ENCODE results near the gene ZC3H4. TPM values are rescaled to one million over a fixed set of nuclear protein-coding genes. Genes with fewer than 3 reads are reported as not detected.

ZC3H4 gene
- total and polyA plus RNA-seq, 10 of the 15 experiments (the other 5 are each of a cell fraction or from before 2014, with no cell fraction given): 5.1 to 86.3 (median 15.5) TPM

DNA sequence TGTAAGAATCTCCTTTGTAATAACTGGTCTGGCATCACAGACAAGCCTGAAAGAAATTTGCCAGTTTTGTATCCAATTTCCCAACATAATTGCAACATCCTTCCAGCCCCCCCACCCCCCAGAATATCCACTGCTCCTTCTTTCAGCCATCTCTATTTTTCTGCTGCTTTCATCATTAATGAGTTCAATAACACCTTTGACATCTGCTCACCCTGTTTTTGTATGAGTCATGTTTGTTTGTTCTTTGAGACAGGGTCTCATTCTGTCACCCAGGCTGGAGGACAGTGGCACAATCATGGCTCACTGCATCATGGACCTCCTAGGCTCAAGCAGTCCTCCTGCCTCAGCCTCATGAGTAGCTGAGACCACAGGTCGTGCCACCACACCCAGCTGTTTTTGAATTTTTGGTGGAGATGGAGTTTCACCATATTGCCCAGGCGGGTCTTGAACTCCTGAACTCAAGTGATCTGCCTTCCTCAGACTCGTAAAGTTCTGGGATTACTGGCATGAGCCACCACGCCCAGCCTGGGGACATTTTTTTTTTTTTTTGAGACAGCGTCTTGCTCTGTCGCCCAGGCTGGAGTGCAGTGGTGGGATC is 7.0 kb upstream of the ZC3H4 start:
- BruUV-seq (replicated peaks): no TSS peak
- ChIA-PET CTCF (interaction anchor here (0.6 to 1.8 kb wide), 6 partner anchors 8 to 84 kb away, joined by 3 to 8 read pairs (median 3); no protein-coding TSS in a partner anchor), RAD21 (ENCODE audit: unreplicated experiment) (no interaction called here), POLR2A (interaction anchor here (0.7 kb wide), 1 partner anchor 13 kb away, joined by 3 read pairs; no protein-coding TSS in a partner anchor), SMC1A (ENCODE audit: uncharacterized antibody, unreplicated experiment) (interaction anchor here (0.8 to 5.4 kb wide), 3 partner anchors 11 to 40 kb away, joined by 4 to 28 read pairs (median 6); no protein-coding TSS in a partner anchor)
- Histone ChIP-seq H3K36me3 (ENCODE audit: control insufficient read depth in 2 of 2, insufficient read depth in 2 of 2, low read length in 1 of 2) (no peaks in the 10 kb centered on the region), H3K4me3 (no peak overlapping the region), H2AFZ (ENCODE audit: control insufficient read depth, low read depth, low read length) (no peak overlapping the region), H4K20me1 (ENCODE audit: control insufficient read depth, insufficient read depth) (no peaks in the 10 kb centered on the region), H3K4me1 (ENCODE audit: control insufficient read depth, insufficient read depth, low read length) (no peaks in the 10 kb centered on the region), H3K9me3 (replicated peaks; ENCODE audit: control insufficient read depth, insufficient read depth, low read length) (no peaks in the 10 kb centered on the region), H3K79me2 (ENCODE audit: control insufficient read depth, insufficient read depth, low read length) (no peaks in the 10 kb centered on the region), H3K27ac (ENCODE audit: control insufficient read depth, insufficient read depth) (no peak overlapping the region), H3K4me2 (ENCODE audit: control insufficient read depth, insufficient read depth) (no peak overlapping the region), H3K9ac (ENCODE audit: control insufficient read depth, insufficient read depth, low read length) (no peak overlapping the region), H3K27me3 (replicated peaks in 1 of 2; ENCODE audit: control insufficient read depth in 2 of 2, insufficient read depth in 2 of 2, low read length in 1 of 2) (no peaks in the 10 kb centered on the region)
- intact Hi-C loops (cut with micrococcal nuclease; ENCODE audit: unreplicated experiment): no loop called here
- ATAC-seq (no peak), DNase-seq (ENCODE audit: low read depth, low spot score) (no peak), FAIRE-seq (no peak)
- in situ Hi-C loops (cut with MboI): no loop called here
- no peak for TF ChIP-seq MEF2A (IDR thresholded peaks at IDR 0.05; ENCODE audit: insufficient read depth, low read depth, low read length)
- TF ChIP-seq, protein P1, sequence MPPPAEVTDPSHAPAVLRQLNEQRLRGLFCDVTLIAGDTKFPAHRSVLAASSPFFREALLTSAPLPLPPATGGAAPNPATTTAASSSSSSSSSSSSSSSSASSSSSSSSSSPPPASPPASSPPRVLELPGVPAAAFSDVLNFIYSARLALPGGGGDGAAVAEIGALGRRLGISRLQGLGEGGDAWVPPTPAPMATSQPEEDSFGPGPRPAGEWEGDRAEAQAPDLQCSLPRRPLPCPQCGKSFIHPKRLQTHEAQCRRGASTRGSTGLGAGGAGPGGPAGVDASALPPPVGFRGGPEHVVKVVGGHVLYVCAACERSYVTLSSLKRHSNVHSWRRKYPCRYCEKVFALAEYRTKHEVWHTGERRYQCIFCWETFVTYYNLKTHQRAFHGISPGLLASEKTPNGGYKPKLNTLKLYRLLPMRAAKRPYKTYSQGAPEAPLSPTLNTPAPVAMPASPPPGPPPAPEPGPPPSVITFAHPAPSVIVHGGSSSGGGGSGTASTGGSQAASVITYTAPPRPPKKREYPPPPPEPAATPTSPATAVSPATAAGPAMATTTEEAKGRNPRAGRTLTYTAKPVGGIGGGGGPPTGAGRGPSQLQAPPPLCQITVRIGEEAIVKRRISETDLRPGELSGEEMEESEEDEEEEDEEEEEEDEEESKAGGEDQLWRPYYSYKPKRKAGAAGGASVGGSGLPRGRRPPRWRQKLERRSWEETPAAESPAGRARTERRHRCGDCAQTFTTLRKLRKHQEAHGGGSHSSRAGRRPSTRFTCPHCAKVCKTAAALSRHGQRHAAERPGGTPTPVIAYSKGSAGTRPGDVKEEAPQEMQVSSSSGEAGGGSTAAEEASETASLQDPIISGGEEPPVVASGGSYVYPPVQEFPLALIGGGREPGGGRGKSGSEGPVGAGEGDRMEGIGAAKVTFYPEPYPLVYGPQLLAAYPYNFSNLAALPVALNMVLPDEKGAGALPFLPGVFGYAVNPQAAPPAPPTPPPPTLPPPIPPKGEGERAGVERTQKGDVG (CRISPR knock-in tag; IDR thresholded peaks at IDR 0.05): no peak
- 45% methylated on average over 6 of the region's 6 CpGs for WGBS (ENCODE audit: insufficient coverage, insufficient replicate concordance, low lambda C conversion rate, missing lambda C conversion rate)

Data from GM12878 (cell line).